ENCODE data around the gene DLGAP1.
A peak's percentile ranks its signal among the peaks of the same experiment; 100 is the strongest.

The DLGAP1 gene

GRCh38 chr18:3916082-3916481 is 539.0 kb downstream of the DLGAP1 start:
- Histone ChIP-seq H4K91ac (ENCODE audit: low read depth, low read length, poor library complexity) (no peak overlapping the region), H3K79me1 (ENCODE audit: low read depth, low read length) (no peaks in the 10 kb centered on the region), H3K4me2 (ENCODE audit: insufficient read depth, low read length, poor library complexity, severe bottlenecking) (no peak overlapping the region), H3K4me3 (ENCODE audit: low read length in 2 of 2) (no peak overlapping the region), H2BK120ac (ENCODE audit: low read depth, low read length) (no peak overlapping the region), H3K9me3 (replicated peaks in 1 of 2; ENCODE audit: control insufficient read depth in 2 of 2, insufficient read depth in 1 of 2, low read depth in 1 of 2, low read length in 2 of 2) (no peaks in the 10 kb centered on the region), H3K27me3 (ENCODE audit: control insufficient read depth in 3 of 3, insufficient read depth in 3 of 3, low read depth in 1 of 3, low read length in 3 of 3) (no peaks in the 10 kb centered on the region), H2BK15ac (ENCODE audit: low read length) (no peak overlapping the region), H3K14ac (ENCODE audit: low read length) (no peak overlapping the region), H4K8ac (ENCODE audit: low read depth, low read length) (no peak overlapping the region), H3K9ac (ENCODE audit: low read depth, low read length, poor library complexity) (no peak overlapping the region), H2AK5ac (ENCODE audit: low read depth, low read length) (no peak overlapping the region), H3K23ac (ENCODE audit: low read depth, low read length, poor library complexity) (no peak overlapping the region), H2BK12ac (ENCODE audit: low read length) (peak overlapping the region; percentile 4), H2AFZ (ENCODE audit: low read length) (no peak overlapping the region), H3K4ac (ENCODE audit: low read length) (no peak overlapping the region), H2BK5ac (ENCODE audit: low read length) (no peak overlapping the region), H3K4me1 (ENCODE audit: control insufficient read depth in 2 of 2, insufficient read depth in 1 of 2, low read depth in 1 of 2, low read length in 2 of 2) (no peaks in the 10 kb centered on the region), H3K18ac (ENCODE audit: low read length) (peak overlapping the region; percentile 32), H3K27ac (replicated peaks; ENCODE audit: low read length) (no peak overlapping the region), H3K36me3 (replicated peaks in 1 of 2; ENCODE audit: control insufficient read depth in 2 of 2, insufficient read depth in 2 of 2, low read length in 2 of 2) (no peaks in the 10 kb centered on the region)
- no peak for DNase-seq (ENCODE audit: low spot score)
- no CpG with 5 or more reads among the region's 7 CpGs for WGBS, 2 donors (ENCODE audit: extremely low coverage in 2 of 2, insufficient read length in 2 of 2, insufficient replicate concordance in 1 of 2)

- Histone ChIP-seq H3K4me1 (ENCODE audit: control insufficient read depth in 2 of 2, insufficient read depth in 1 of 2, low read depth in 1 of 2, low read length in 2 of 2) (no peaks in the 10 kb centered on the region), H3K4ac (ENCODE audit: low read length) (no peak overlapping the region), H3K14ac (ENCODE audit: low read length) (no peak overlapping the region), H3K27ac (replicated peaks; ENCODE audit: low read length) (no peak overlapping the region), H4K91ac (ENCODE audit: low read depth, low read length, poor library complexity) (no peak overlapping the region), H3K79me1 (ENCODE audit: low read depth, low read length) (no peaks in the 10 kb centered on the region), H2BK15ac (ENCODE audit: low read length) (no peak overlapping the region), H3K18ac (ENCODE audit: low read length) (no peak overlapping the region), H3K23ac (ENCODE audit: low read depth, low read length, poor library complexity) (no peak overlapping the region), H2BK5ac (ENCODE audit: low read length) (no peak overlapping the region), H3K27me3 (ENCODE audit: control insufficient read depth in 3 of 3, insufficient read depth in 3 of 3, low read depth in 1 of 3, low read length in 3 of 3) (no peaks in the 10 kb centered on the region), H3K4me2 (ENCODE audit: insufficient read depth, low read length, poor library complexity, severe bottlenecking) (no peak overlapping the region), H3K9me3 (replicated peaks in 1 of 2; ENCODE audit: control insufficient read depth in 2 of 2, insufficient read depth in 1 of 2, low read depth in 1 of 2, low read length in 2 of 2) (no peaks in the 10 kb centered on the region), H4K8ac (ENCODE audit: low read depth, low read length) (no peak overlapping the region), H2BK120ac (ENCODE audit: low read depth, low read length) (no peak overlapping the region), H3K4me3 (ENCODE audit: low read length in 2 of 2) (no peak overlapping the region), H2BK12ac (ENCODE audit: low read length) (no peak overlapping the region), H2AFZ (ENCODE audit: low read length) (no peak overlapping the region), H3K36me3 (replicated peaks in 1 of 2; ENCODE audit: control insufficient read depth in 2 of 2, insufficient read depth in 2 of 2, low read length in 2 of 2) (no peaks in the 10 kb centered on the region), H2AK5ac (ENCODE audit: low read depth, low read length) (no peak overlapping the region), H3K9ac (ENCODE audit: low read depth, low read length, poor library complexity) (no peak overlapping the region)
- DNase-seq (ENCODE audit: low spot score): no peak
- WGBS, 2 donors (ENCODE audit: extremely low coverage in 2 of 2, insufficient read length in 2 of 2, insufficient replicate concordance in 1 of 2): no CpG with 5 or more reads among the region's 2 CpGs
Measured at GRCh38 chr18:3914833-3915610, 540.1 kb downstream of the DLGAP1 start.

GRCh38 chr18:3914109-3914508 is 541.0 kb downstream of the DLGAP1 start:
- H3K27ac ChIP-seq (replicated peaks; ENCODE audit: low read length): no peak overlapping the region
- no peak overlapping the region for H2BK120ac ChIP-seq (ENCODE audit: low read depth, low read length)
- H4K91ac ChIP-seq (ENCODE audit: low read depth, low read length, poor library complexity): no peak overlapping the region
- WGBS, 2 donors (ENCODE audit: extremely low coverage in 2 of 2, insufficient read length in 2 of 2, insufficient replicate concordance in 1 of 2): no CpG with 5 or more reads among the region's 3 CpGs
- H3K23ac ChIP-seq (ENCODE audit: low read depth, low read length, poor library complexity): no peak overlapping the region
- no peak overlapping the region for H3K14ac ChIP-seq (ENCODE audit: low read length)
- no peaks in the 10 kb centered on the region for H3K9me3 ChIP-seq (replicated peaks in 1 of 2; ENCODE audit: control insufficient read depth in 2 of 2, insufficient read depth in 1 of 2, low read depth in 1 of 2, low read length in 2 of 2)
- H3K36me3 ChIP-seq (replicated peaks in 1 of 2; ENCODE audit: control insufficient read depth in 2 of 2, insufficient read depth in 2 of 2, low read length in 2 of 2): no peaks in the 10 kb centered on the region
- H3K4me3 ChIP-seq (ENCODE audit: low read length in 2 of 2): no peak overlapping the region
- no peak overlapping the region for H3K4ac ChIP-seq (ENCODE audit: low read length)
- no peaks in the 10 kb centered on the region for H3K27me3 ChIP-seq (ENCODE audit: control insufficient read depth in 3 of 3, insufficient read depth in 3 of 3, low read depth in 1 of 3, low read length in 3 of 3)
- H3K9ac ChIP-seq (ENCODE audit: low read depth, low read length, poor library complexity): no peak overlapping the region
- no peak overlapping the region for H2AFZ ChIP-seq (ENCODE audit: low read length)
- DNase-seq (ENCODE audit: low spot score): no peak
- H2AK5ac ChIP-seq (ENCODE audit: low read depth, low read length): no peak overlapping the region
- no peaks in the 10 kb centered on the region for H3K79me1 ChIP-seq (ENCODE audit: low read depth, low read length)
- H2BK12ac ChIP-seq (ENCODE audit: low read length): no peak overlapping the region
- no peak overlapping the region for H2BK5ac ChIP-seq (ENCODE audit: low read length)
- no peak overlapping the region for H3K18ac ChIP-seq (ENCODE audit: low read length)
- H2BK15ac ChIP-seq (ENCODE audit: low read length): no peak overlapping the region
- H3K4me2 ChIP-seq (ENCODE audit: insufficient read depth, low read length, poor library complexity, severe bottlenecking): no peak overlapping the region
- H4K8ac ChIP-seq (ENCODE audit: low read depth, low read length): no peak overlapping the region
- no peaks in the 10 kb centered on the region for H3K4me1 ChIP-seq (ENCODE audit: control insufficient read depth in 2 of 2, insufficient read depth in 1 of 2, low read depth in 1 of 2, low read length in 2 of 2)

- H3K4me2 ChIP-seq (ENCODE audit: insufficient read depth, low read length, poor library complexity, severe bottlenecking): no peak overlapping the region
- H3K27ac ChIP-seq (replicated peaks; ENCODE audit: low read length): no peak overlapping the region
- no CpG with 5 or more reads among the region's 1 CpG for WGBS, 2 donors (ENCODE audit: extremely low coverage in 2 of 2, insufficient read length in 2 of 2, insufficient replicate concordance in 1 of 2)
Measured at GRCh38 chr18:3912705-3913104, 542.4 kb downstream of the DLGAP1 start.

More at GRCh38 chr18:3912705-3913104, 542.4 kb downstream of the DLGAP1 start:
- Histone ChIP-seq H3K4me1 (ENCODE audit: control insufficient read depth in 2 of 2, insufficient read depth in 1 of 2, low read depth in 1 of 2, low read length in 2 of 2) (no peaks in the 10 kb centered on the region), H2BK5ac (ENCODE audit: low read length) (no peak overlapping the region), H3K14ac (ENCODE audit: low read length) (no peak overlapping the region), H2BK12ac (ENCODE audit: low read length) (no peak overlapping the region), H2AK5ac (ENCODE audit: low read depth, low read length) (no peak overlapping the region), H3K9ac (ENCODE audit: low read depth, low read length, poor library complexity) (no peak overlapping the region), H3K79me1 (ENCODE audit: low read depth, low read length) (no peaks in the 10 kb centered on the region), H3K27me3 (ENCODE audit: control insufficient read depth in 3 of 3, insufficient read depth in 3 of 3, low read depth in 1 of 3, low read length in 3 of 3) (no peaks in the 10 kb centered on the region), H3K4me3 (ENCODE audit: low read length in 2 of 2) (no peak overlapping the region), H4K91ac (ENCODE audit: low read depth, low read length, poor library complexity) (no peak overlapping the region), H3K18ac (ENCODE audit: low read length) (no peak overlapping the region), H3K36me3 (replicated peaks in 1 of 2; ENCODE audit: control insufficient read depth in 2 of 2, insufficient read depth in 2 of 2, low read length in 2 of 2) (no peaks in the 10 kb centered on the region), H2BK15ac (ENCODE audit: low read length) (no peak overlapping the region), H2BK120ac (ENCODE audit: low read depth, low read length) (no peak overlapping the region), H3K23ac (ENCODE audit: low read depth, low read length, poor library complexity) (no peak overlapping the region), H4K8ac (ENCODE audit: low read depth, low read length) (no peak overlapping the region), H3K4ac (ENCODE audit: low read length) (no peak overlapping the region), H2AFZ (ENCODE audit: low read length) (no peak overlapping the region), H3K9me3 (replicated peaks in 1 of 2; ENCODE audit: control insufficient read depth in 2 of 2, insufficient read depth in 1 of 2, low read depth in 1 of 2, low read length in 2 of 2) (no peaks in the 10 kb centered on the region)
- DNase-seq (ENCODE audit: low spot score): no peak

Measured in neuronal stem cell (in vitro differentiated cells).